HepG2 (cell line): Measurements from ENCODE around the gene CDC42EP4. TPM values are rescaled to one million over a fixed set of nuclear protein-coding genes. Genes with fewer than 3 reads are reported as not detected.

Experiments used
- GATAD1 ChIP-seq: IDR thresholded peaks from 2 replicates; pipeline ENCODE4 v1.6.1; 2016; ENCODE audit warnings: missing genetic modification reagents, missing compliant biosample characterization
- HMG20A ChIP-seq: IDR thresholded peaks from 2 replicates; pipeline ENCODE4 v1.6.1; 2016; ENCODE audit warnings: borderline replicate concordance
- IKZF5 ChIP-seq: IDR thresholded peaks from 2 replicates; pipeline ENCODE4 v1.6.1; 2018; ENCODE audit warnings: missing genetic modification reagents, mild to moderate bottlenecking, missing compliant biosample characterization
- KDM1A ChIP-seq: IDR thresholded peaks from 2 replicates; pipeline ENCODE4 v1.6.1; 2016; ENCODE audit warnings: missing compliant biosample characterization
- PRDM15 ChIP-seq: sonication (generic); formaldehyde crosslinking; IDR thresholded peaks from 2 replicates; pipeline ENCODE4 v1.4.0; 2020; ENCODE audit warnings: missing genetic modification reagents
- ZNF276 ChIP-seq: sonication (generic); formaldehyde crosslinking; IDR thresholded peaks from 2 replicates; pipeline ENCODE4 v1.4.0; 2020; ENCODE audit warnings: mild to moderate bottlenecking, low read depth, missing genetic modification reagents
- ZNF740 ChIP-seq: sonication (generic); formaldehyde crosslinking; IDR thresholded peaks from 2 replicates; pipeline ENCODE4 v1.4.0; 2020; ENCODE audit warnings: missing genetic modification reagents
- ZNF781 ChIP-seq: sonication (generic); formaldehyde crosslinking; IDR thresholded peaks from 2 replicates; pipeline ENCODE4 v1.5.1; 2020; ENCODE audit warnings: borderline replicate concordance, mild to moderate bottlenecking, missing genetic modification reagents; ENCODE audit errors: not compliant biosample characterization
- ZSCAN20 ChIP-seq: sonication (generic); formaldehyde crosslinking; IDR thresholded peaks from 2 replicates; pipeline ENCODE4 v1.4.0; 2020; ENCODE audit warnings: missing genetic modification reagents, mild to moderate bottlenecking, borderline replicate concordance
- polyA plus RNA-seq, 8 experiments: library from polyadenylated mRNA; depleted of rRNA in 3 of 8; stranded (reverse) in 7 of 8; unstranded in 1 of 8; fragments of >200 nt; fragmentation: Illumina TruSeq in 4 of 8; extraction: Trizol in 4 of 8; gene quantifications; 2 replicates each; pipeline versions ENCODE4 v1.2.1 to v1.2.3, GENCODE V29; 2011 to 2016; ENCODE audit warnings: low read depth in 4 of 8, missing spikeins in 1 of 8, mixed read lengths in 1 of 8; ENCODE audit not compliant: insufficient read depth in 1 of 8
- total RNA-seq, 5 experiments: library from RNA; depleted of rRNA; stranded (reverse); fragments of >200 nt; fragmentation: Illumina TruSeq; extraction: Trizol; gene quantifications; 2 replicates each; pipeline ENCODE4 v1.2.3, GENCODE V29; 2016; ENCODE audit warnings: low read depth in 1 of 5
- TF ChIP-seq, protein P1 (sequence below): sonication (generic); formaldehyde crosslinking; IDR thresholded peaks from 2 replicates; pipeline ENCODE4 v1.5.1; 2020; ENCODE audit warnings: missing genetic modification reagents, mild to moderate bottlenecking, borderline replicate concordance
- TF ChIP-seq, protein P2 (sequence below), 2 experiments: sonication (generic) in 1 of 2; formaldehyde crosslinking in 1 of 2; IDR thresholded peaks; 2 replicates each; pipeline versions ENCODE4 v1.6.1 to v1.9.0; 2014 to 2022; ENCODE audit warnings: antibody characterized with exemption in 1 of 2, borderline replicate concordance in 1 of 2, inconsistent platforms in 1 of 2, low read depth in 1 of 2, missing genetic modification reagents in 1 of 2

The CDC42EP4 gene
- total and polyA plus RNA-seq, 2 of the 13 experiments (the other 11 are each of a cell fraction or from before 2014, with no cell fraction given), result 19.0 to 54.0 TPM

DNA sequence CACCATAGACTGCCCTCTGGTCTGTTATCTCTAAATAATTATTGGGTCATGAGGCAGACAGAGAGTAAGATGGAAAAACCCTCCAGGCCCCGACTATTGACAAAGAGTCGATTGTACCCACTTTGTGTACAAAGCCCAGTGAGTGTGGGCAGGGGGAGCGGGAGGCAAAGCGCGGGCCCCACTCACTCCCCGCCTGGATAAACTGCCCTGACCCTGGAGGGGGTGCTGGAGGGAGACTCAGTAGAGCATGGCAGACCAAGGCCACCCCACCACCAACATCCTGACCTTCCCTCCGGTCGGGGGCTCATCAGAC lies 38.9 kb downstream of the CDC42EP4 start (continued):
- TF ChIP-seq PRDM15, result no peak; the same call in 1 of the 2 replicates
- TF ChIP-seq ZSCAN20 (CRISPR knock-in tag), result peak; percentile 57; the same call in 1 of the 2 replicates
- peak; percentile 88 for TF ChIP-seq ZNF740 (CRISPR knock-in tag)
- TF ChIP-seq HMG20A, result peak; percentile 53; the same call in 1 of the 2 replicates
- peak; percentile 51; the same call in 1 of the 2 replicates for TF ChIP-seq GATAD1 (CRISPR knock-in tag)
- 0 out of 2 replicates have a peak, but pooled peaks have one; percentile 57 for TF ChIP-seq ZNF276 (CRISPR knock-in tag)
- TF ChIP-seq, protein P1, sequence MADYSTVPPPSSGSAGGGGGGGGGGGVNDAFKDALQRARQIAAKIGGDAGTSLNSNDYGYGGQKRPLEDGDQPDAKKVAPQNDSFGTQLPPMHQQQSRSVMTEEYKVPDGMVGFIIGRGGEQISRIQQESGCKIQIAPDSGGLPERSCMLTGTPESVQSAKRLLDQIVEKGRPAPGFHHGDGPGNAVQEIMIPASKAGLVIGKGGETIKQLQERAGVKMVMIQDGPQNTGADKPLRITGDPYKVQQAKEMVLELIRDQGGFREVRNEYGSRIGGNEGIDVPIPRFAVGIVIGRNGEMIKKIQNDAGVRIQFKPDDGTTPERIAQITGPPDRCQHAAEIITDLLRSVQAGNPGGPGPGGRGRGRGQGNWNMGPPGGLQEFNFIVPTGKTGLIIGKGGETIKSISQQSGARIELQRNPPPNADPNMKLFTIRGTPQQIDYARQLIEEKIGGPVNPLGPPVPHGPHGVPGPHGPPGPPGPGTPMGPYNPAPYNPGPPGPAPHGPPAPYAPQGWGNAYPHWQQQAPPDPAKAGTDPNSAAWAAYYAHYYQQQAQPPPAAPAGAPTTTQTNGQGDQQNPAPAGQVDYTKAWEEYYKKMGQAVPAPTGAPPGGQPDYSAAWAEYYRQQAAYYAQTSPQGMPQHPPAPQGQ (CRISPR knock-in tag), result no peak
- TF ChIP-seq, protein P2, sequence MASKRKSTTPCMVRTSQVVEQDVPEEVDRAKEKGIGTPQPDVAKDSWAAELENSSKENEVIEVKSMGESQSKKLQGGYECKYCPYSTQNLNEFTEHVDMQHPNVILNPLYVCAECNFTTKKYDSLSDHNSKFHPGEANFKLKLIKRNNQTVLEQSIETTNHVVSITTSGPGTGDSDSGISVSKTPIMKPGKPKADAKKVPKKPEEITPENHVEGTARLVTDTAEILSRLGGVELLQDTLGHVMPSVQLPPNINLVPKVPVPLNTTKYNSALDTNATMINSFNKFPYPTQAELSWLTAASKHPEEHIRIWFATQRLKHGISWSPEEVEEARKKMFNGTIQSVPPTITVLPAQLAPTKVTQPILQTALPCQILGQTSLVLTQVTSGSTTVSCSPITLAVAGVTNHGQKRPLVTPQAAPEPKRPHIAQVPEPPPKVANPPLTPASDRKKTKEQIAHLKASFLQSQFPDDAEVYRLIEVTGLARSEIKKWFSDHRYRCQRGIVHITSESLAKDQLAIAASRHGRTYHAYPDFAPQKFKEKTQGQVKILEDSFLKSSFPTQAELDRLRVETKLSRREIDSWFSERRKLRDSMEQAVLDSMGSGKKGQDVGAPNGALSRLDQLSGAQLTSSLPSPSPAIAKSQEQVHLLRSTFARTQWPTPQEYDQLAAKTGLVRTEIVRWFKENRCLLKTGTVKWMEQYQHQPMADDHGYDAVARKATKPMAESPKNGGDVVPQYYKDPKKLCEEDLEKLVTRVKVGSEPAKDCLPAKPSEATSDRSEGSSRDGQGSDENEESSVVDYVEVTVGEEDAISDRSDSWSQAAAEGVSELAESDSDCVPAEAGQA (IDR thresholded peaks at IDR 0.05; ENCODE audit: low read depth), result no peak; the same call in 1 of the 2 replicates
- TF ChIP-seq, protein P2 (CRISPR knock-in tag; IDR thresholded peaks at IDR 0.05; ENCODE audit: borderline replicate concordance), result no peak
- TF ChIP-seq KDM1A (CRISPR knock-in tag), result peak; percentile 30; the same call in 1 of the 2 replicates
- TF ChIP-seq ZNF781 (CRISPR knock-in tag), result no peak
- TF ChIP-seq IKZF5 (CRISPR knock-in tag), result peak; percentile 86
